AG09309 (cell line): ENCODE results near the gene BBIP1.

Source experiments
- DNase-seq: peaks from one replicate; pipeline ENCODE4 v3.0.0-alpha.2; 2010; ENCODE audit warnings: low read depth
- H3K4me3 ChIP-seq: 2 replicates; pipeline ENCODE4 v1.5.1; 2011; ENCODE audit warnings: mild to moderate bottlenecking, low read depth, low read length, moderate library complexity; ENCODE audit not compliant: control insufficient read depth
- CTCF ChIP-seq: IDR thresholded peaks from 2 replicates; pipeline ENCODE4 v1.5.1; 2011; ENCODE audit warnings: mild to moderate bottlenecking, low read depth, low read length, inconsistent platforms; ENCODE audit not compliant: insufficient read depth, control insufficient read depth; ENCODE audit errors: missing control alignments

BBIP1 gene

GRCh38 chr10:110885932-110886674 lies 32.9 kb downstream of the BBIP1 start:
- no peak for DNase-seq
- TF ChIP-seq CTCF, result no peak
- H3K4me3 ChIP-seq, result no peak overlapping the region

- no peak for DNase-seq
- H3K4me3 ChIP-seq, result no peak overlapping the region
- no peak for TF ChIP-seq CTCF
Measured at GRCh38 chr10:110883924-110884323, 35.1 kb downstream of the BBIP1 start.

- DNase-seq, result no peak
- no peak for TF ChIP-seq CTCF
- H3K4me3 ChIP-seq, result no peak overlapping the region
Measured at GRCh38 chr10:110881905-110882304, 37.1 kb downstream of the BBIP1 start.

GRCh38 chr10:110881247-110881646 lies 37.7 kb downstream of the BBIP1 start:
- no peak for DNase-seq
- TF ChIP-seq CTCF, result no peak
- H3K4me3 ChIP-seq, result no peak overlapping the region

GRCh38 chr10:110880012-110880411 lies 39.0 kb downstream of the BBIP1 start:
- H3K4me3 ChIP-seq, result no peak overlapping the region
- TF ChIP-seq CTCF, result no peak
- DNase-seq, result no peak

GRCh38 chr10:110876788-110877187 lies 42.2 kb downstream of the BBIP1 start:
- TF ChIP-seq CTCF, result no peak
- H3K4me3 ChIP-seq, result no peak overlapping the region
- DNase-seq, result no peak
